GM12892 (cell line): ENCODE measurements around the gene CACNA1C.

Source experiments
- POLR2A ChIP-seq: IDR thresholded peaks from 2 replicates; pipeline ENCODE4 v1.6.1; 2011; ENCODE audit warnings: low read depth, low read length, control low read depth
- POLR2AphosphoS5 ChIP-seq: IDR thresholded peaks from 2 replicates; pipeline ENCODE4 v1.6.1; 2011; ENCODE audit warnings: low read depth, low read length, control low read depth
- TAF1 ChIP-seq: IDR thresholded peaks from 2 replicates; pipeline ENCODE4 v1.6.1; 2011; ENCODE audit warnings: low read depth, mild to moderate bottlenecking, control low read depth, low read length, borderline replicate concordance

- no peak for TF ChIP-seq POLR2AphosphoS5
- TF ChIP-seq POLR2A = no peak
- TF ChIP-seq TAF1 = no peak
These were observed 133.1 kb downstream of the CACNA1C start for GRCh38 chr12:2185751-2186341.
